LoVo (cell line): Measurements from ENCODE around the gene FSIP1.
A peak's percentile ranks its signal among the peaks of the same experiment; 100 is the strongest.

Source experiments
- DNase-seq: peaks from one replicate; pipeline ENCODE4 v3.0.0-alpha.2; 2016; ENCODE audit warnings: low spot score

The FSIP1 gene

GRCh38 chr15:39720081-39720480 is 62.6 kb downstream of the FSIP1 start:
- DNase-seq, result no peak

GRCh38 chr15:39719109-39719508 is 63.5 kb downstream of the FSIP1 start:
- DNase-seq, result no peak

GRCh38 chr15:39717134-39717533 is 65.5 kb downstream of the FSIP1 start:
- DNase-seq, result no peak

- no peak for DNase-seq
These were observed 68.4 kb downstream of the FSIP1 start for GRCh38 chr15:39714251-39714650.

- no peak for DNase-seq
These were observed 68.8 kb downstream of the FSIP1 start for GRCh38 chr15:39713846-39714245.

GRCh38 chr15:39710681-39711080 is 72.0 kb downstream of the FSIP1 start:
- DNase-seq, result no peak

- no peak for DNase-seq
These were observed 72.7 kb downstream of the FSIP1 start for GRCh38 chr15:39709941-39710340.

GRCh38 chr15:39706206-39706605 is 76.4 kb downstream of the FSIP1 start:
- no peak for DNase-seq

GRCh38 chr15:39704689-39705088 is 78.0 kb downstream of the FSIP1 start:
- no peak for DNase-seq

GRCh38 chr15:39704235-39704634 is 78.4 kb downstream of the FSIP1 start:
- DNase-seq, result no peak

GRCh38 chr15:39701988-39702387 is 80.7 kb downstream of the FSIP1 start:
- no peak for DNase-seq

GRCh38 chr15:39700375-39700700 is 82.3 kb downstream of the FSIP1 start:
- DNase-seq, result no peak

GRCh38 chr15:39699516-39700374 is 82.9 kb downstream of the FSIP1 start:
- DNase-seq, result no peak

- no peak for DNase-seq
These were observed 83.9 kb downstream of the FSIP1 start for GRCh38 chr15:39698444-39699390.

- DNase-seq, result no peak
These were observed 85.1 kb downstream of the FSIP1 start for GRCh38 chr15:39697509-39697908.

GRCh38 chr15:39695793-39696192 is 86.8 kb downstream of the FSIP1 start:
- no peak for DNase-seq

GRCh38 chr15:39692356-39693327 is 90.0 kb downstream of the FSIP1 start:
- no peak for DNase-seq

GRCh38 chr15:39690881-39691634 is 91.6 kb downstream of the FSIP1 start:
- no peak for DNase-seq

GRCh38 chr15:39687965-39688364 is 94.7 kb downstream of the FSIP1 start:
- no peak for DNase-seq

- peak; percentile 65 for DNase-seq
These were observed 96.5 kb downstream of the FSIP1 start for GRCh38 chr15:39685999-39686613.

- no peak for DNase-seq
These were observed 97.3 kb downstream of the FSIP1 start for GRCh38 chr15:39685367-39685766.
